GM18909 (cell line): ENCODE results near the gene ZCCHC2.

ENCODE experiments used
- ATAC-seq: cut with Tn5 transposase; IDR thresholded peaks from one replicate; pipeline ENCODE4 v1.9.1; 2021; ENCODE audit warnings: mild to moderate bottlenecking; ENCODE audit not compliant: unreplicated experiment, poor library complexity

The ZCCHC2 gene

GRCh38 chr18:62509779-62510178 lies 13.0 kb upstream of the ZCCHC2 start:
- ATAC-seq = no peak

GRCh38 chr18:62510789-62511188 lies 12.0 kb upstream of the ZCCHC2 start:
- ATAC-seq = no peak

GRCh38 chr18:62512532-62512931 lies 10.3 kb upstream of the ZCCHC2 start:
- no peak for ATAC-seq

GRCh38 chr18:62512996-62513395 lies 9.8 kb upstream of the ZCCHC2 start:
- no peak for ATAC-seq

GRCh38 chr18:62514570-62514969 lies 8.3 kb upstream of the ZCCHC2 start:
- ATAC-seq = no peak

GRCh38 chr18:62516242-62516641 lies 6.6 kb upstream of the ZCCHC2 start:
- ATAC-seq = no peak

GRCh38 chr18:62518460-62519375 lies 4.1 kb upstream of the ZCCHC2 start:
- no peak for ATAC-seq

GRCh38 chr18:62519684-62520083 lies 3.1 kb upstream of the ZCCHC2 start:
- no peak for ATAC-seq

- ATAC-seq = no peak
Measured at GRCh38 chr18:62521082-62521481, 1.7 kb upstream of the ZCCHC2 start.

- no peak for ATAC-seq
Measured at GRCh38 chr18:62521593-62521992, 1.2 kb upstream of the ZCCHC2 start.

- peak; percentile 5 for ATAC-seq
Measured at GRCh38 chr18:62522178-62522503, 684 bp upstream of the ZCCHC2 start.

GRCh38 chr18:62523255-62523588 lies 397 bp downstream of the ZCCHC2 start:
- no peak for ATAC-seq

GRCh38 chr18:62523631-62524439 lies 1.0 kb downstream of the ZCCHC2 start:
- no peak for ATAC-seq

- no peak for ATAC-seq
Measured at GRCh38 chr18:62524440-62525200, 1.8 kb downstream of the ZCCHC2 start.

- no peak for ATAC-seq
Measured at GRCh38 chr18:62525608-62526007, 2.8 kb downstream of the ZCCHC2 start.

- ATAC-seq = peak; percentile 13
Measured at GRCh38 chr18:62526098-62527025, 3.5 kb downstream of the ZCCHC2 start.

- ATAC-seq = no peak
Measured at GRCh38 chr18:62529597-62529996, 6.8 kb downstream of the ZCCHC2 start.

- no peak for ATAC-seq
Measured at GRCh38 chr18:62531078-62531477, 8.3 kb downstream of the ZCCHC2 start.

- ATAC-seq = no peak
Measured at GRCh38 chr18:62531931-62532330, 9.1 kb downstream of the ZCCHC2 start.

- ATAC-seq = no peak
Measured at GRCh38 chr18:62536005-62536404, 13.2 kb downstream of the ZCCHC2 start.
